Stimulated activated naive CD4-positive, alpha-beta T cell (primary cell): Measurements from ENCODE around the gene ASXL1.

Source experiments
- DNase-seq, 6 experiments: peaks; one replicate each; lab custom pipeline; 2025; lab: John Stamatoyannopoulos, UW

Gene ASXL1

GRCh38 chr20:32453467-32454163 lies 95.5 kb downstream of the ASXL1 start:
- DNase-seq: no peak

DNA sequence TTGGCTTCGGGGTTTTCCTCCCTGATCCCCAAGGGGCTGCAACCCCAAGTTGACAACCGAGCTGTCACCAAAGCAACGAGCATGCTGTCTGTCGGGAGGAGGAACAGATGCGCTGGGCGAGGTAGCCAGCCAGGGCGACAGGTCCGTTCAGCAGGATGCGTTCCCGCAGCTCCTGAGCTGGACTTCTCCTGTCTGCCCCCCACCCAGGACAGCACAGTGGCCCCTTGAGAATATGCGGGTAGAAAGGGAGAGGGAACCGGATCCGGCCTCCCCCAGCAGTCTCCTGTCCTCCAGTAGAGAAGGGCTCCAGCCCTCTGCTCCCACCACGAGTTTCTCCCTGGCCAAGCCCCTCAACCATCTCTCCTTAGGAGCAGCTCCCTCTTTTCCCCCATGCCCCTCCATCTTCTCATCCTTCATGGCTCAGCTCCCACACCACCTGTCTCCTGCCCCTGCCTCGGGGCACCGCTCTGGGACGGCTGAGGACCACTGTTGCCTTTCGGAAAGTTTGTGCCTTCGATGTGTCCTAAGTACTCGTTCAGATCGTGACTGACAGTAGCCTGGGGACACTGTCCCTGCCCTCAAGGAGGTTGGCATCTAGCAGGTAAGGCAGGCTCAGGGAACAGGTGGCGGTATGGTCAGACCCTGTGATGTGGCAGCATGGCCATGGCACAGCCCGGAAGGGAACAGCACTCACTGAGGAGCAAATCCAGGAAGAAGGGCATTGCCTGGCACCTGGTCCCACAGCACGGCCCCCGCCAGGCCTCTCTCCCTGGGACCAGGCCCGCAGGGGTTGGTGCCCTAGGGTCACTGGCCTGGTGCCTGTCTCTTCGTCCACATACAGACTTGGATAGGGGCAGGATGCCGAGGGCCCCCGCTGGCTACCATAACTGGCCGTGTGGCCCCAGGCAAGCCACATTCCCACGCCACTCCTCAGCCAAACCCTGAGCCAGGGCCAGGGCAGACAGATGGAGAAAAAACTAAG lies 96.3 kb downstream of the ASXL1 start:
- DNase-seq: no peak

DNA sequence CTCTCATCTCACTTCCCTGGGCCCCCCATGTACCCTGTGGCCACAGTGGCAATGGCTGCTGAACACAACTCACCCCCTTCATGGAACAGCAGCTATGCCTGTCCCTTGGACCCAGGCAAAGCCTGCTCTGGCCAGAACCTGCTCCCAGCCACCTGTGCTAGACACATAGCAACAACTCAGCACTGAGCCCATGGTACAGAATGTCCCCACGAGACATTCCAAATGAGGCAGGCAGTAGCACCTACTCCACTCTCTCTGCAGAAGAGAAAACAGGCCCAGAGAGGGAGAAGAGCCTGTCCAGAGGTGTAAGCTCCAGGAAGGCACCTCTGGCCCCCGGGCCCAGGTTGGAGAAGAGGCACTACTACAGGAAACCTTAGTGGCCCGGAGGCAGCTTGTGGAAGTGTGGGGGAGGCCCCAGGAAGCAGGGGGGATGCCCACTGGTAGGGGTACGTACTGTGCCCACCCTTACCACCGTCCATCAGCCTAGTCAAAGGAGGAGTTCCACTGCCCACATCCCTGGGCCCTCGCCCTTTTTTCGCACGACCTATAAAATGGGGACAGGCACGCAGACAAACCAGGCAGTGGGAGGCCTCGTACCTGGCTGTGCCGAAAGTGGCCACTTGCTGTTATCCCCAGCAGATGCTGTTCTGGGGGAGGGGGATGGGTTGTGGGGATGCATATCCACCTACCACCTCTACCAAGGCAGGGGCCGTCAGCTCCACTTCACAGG lies 97.2 kb downstream of the ASXL1 start:
- no peak for DNase-seq

DNA sequence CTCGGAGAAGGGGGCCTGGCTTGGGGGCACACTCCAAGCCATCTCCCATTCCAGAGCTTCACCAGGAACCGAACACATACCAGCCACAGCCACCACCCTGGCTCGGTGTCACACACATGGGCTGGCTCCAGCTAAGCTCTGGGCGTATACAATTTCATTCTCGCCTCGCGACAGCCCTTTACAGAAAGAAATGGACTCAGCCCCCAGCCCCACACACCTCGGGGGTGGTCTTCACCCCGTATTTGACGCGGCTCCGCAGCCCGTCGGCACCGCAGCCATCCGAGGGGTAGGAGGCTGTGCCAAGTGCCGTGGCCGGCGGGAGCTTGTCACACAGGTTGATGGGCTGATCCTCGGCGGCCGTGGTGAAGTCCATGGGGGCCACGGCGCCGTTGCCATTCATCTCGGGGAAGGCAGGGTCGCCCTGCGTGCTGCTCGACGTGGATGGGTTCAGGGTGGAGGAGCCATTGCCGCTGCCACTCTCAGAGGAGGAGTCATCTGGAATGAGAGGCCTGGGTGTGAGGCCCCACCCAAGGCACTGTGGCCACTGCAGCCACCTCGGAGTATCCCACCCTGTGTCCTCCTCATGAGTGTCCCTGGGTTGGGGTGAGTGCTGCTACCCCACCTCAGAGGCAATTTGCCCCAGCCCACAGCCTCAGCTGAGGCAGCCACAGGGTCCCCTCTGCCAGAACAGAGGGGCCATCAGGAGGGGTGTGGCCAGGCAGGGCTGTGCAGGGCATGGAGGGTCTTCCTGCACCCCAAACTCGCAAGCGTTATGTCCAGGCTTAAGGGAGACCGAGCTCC lies 98.0 kb downstream of the ASXL1 start:
- no peak for DNase-seq

DNA sequence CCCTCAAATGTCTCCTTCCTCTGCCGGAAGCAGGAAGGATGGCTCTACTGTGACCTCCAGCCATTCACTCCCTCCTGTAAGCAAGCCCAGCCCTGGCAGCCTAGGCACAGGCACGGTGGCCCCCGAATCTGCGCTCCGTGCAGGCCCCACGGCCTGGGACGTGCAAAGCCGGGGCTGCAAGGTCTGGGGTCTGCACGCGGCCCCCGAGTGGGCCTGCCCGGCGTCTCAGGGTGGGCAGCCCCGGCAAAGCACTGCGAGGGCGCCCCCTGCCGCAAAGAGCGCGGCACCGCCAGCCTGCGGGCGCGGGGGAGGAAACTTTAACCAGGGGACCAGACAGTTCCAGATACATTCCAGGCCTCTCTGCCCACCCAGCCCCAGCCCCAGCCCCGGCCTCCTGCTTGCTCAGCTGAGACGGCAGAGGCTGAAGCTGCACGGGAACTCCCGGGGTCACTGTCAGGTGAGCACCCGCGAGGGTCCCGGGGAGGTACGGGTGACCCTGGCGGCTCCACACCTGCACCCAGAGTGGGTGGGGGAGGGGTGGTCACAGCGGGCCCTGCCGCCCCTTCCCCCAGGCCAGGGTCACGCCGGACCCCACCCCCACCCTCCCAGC lies 98.8 kb downstream of the ASXL1 start:
- peak in 1 of 6 experiments; percentile 8 for DNase-seq

GRCh38 chr20:32457479-32457986 lies 99.4 kb downstream of the ASXL1 start:
- DNase-seq: no peak

DNA sequence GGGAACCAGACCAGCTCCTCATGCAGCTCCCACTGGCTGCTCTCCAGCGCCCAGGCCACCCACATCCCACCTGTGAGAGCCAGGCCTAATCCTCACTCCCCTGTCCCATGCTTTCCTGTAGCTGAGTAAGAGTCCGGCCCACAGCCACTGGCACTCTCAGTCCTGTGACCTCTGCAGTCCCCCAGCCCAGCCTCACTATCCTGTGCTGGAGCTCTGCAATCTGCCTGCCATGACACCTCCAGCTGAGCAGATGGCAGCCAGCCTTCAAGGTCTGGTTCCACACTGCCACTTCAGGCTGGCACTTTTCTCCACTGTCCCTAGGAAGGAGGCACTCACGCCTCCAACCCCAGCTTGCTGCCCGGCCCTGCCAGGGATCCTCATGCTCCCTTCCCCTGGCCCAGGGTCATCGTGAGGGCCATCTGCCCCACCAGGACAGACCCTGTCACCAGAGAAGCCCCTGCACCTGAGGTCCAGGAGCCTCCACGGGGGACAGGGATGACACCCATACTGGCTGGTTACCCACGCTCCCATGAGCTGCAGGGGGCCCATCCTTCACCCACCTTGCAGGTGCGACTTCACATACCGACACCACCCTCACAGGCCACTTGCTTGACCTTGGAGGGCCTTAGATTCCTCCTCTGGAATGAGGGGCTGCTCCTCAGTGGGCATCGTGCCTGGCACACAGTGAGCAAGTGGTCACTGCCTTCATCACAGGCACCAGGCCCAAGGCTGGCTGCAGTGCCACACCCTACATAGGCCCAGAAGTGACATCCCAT lies 100.1 kb downstream of the ASXL1 start:
- no peak for DNase-seq

- no peak for DNase-seq
Measured at GRCh38 chr20:32458837-32459220, 100.7 kb downstream of the ASXL1 start.

- DNase-seq: no peak
Measured at GRCh38 chr20:32460231-32460630, 102.1 kb downstream of the ASXL1 start.

DNA sequence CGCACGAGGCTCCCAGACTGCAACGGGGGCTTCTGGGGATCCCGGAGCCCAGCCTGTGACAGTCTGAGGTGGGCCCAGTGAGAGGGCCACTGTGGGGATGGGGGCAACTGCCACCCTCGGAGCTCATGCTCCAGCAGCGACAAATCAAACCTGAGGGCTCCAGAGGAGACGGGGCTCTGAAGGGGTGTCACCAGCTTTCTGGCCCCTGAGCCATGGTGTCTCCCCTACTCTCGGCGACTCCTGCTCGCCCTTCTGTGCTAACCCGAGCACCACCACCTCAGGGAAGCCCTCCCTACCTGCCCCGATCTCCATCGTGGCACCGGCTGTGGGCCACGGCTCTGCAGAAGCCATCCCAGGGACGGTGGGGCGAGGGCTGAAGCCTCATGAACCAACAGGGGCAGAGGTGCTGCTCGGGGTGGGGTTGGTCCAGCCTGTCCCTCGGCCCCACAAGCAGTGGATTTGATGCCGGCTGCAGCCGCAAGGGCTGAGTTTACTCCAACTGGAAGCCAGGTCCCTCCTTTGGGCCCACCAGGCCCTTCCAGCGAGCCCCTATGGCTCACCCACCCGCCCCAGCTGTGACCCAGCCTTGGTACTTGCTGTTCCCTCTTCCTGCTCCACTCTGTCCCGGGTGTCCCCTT lies 102.7 kb downstream of the ASXL1 start:
- no peak for DNase-seq

DNA sequence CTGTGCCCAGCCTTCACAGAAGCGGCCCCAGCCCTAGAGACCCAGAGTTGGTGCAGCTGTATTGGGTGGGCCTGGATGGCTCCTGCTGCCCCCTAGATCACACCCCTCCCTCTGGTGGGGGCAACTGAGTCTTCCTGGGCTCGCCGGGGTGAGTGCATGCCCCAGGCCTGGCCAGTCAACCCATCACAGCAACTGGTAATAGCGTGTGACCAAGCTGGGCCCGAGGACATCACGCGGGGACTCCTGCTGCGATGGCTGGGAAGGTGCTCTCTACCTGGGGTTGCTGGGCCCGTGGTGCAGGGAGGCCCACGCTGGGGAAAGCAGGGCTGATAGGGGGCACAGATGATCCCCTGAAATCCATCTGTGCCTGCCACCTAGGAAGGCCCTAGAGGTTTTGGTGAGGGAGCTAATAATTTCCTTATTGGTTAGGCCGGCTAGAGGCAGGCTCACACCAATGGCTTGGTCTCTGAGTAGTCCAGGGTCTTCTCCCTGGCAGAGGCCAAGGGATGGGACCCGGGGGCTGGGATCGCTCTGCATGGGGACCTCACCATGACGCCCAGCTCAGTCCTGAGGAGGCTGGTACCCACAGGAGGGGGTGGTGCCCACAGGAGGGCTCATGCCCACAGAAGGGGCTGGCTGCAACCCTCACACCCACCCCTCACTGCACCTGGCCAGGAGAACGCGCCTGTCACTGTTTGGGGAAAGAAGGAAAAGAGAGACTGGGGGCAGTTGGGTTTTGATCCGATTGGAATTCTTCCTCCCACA lies 103.9 kb downstream of the ASXL1 start:
- no peak for DNase-seq

DNA sequence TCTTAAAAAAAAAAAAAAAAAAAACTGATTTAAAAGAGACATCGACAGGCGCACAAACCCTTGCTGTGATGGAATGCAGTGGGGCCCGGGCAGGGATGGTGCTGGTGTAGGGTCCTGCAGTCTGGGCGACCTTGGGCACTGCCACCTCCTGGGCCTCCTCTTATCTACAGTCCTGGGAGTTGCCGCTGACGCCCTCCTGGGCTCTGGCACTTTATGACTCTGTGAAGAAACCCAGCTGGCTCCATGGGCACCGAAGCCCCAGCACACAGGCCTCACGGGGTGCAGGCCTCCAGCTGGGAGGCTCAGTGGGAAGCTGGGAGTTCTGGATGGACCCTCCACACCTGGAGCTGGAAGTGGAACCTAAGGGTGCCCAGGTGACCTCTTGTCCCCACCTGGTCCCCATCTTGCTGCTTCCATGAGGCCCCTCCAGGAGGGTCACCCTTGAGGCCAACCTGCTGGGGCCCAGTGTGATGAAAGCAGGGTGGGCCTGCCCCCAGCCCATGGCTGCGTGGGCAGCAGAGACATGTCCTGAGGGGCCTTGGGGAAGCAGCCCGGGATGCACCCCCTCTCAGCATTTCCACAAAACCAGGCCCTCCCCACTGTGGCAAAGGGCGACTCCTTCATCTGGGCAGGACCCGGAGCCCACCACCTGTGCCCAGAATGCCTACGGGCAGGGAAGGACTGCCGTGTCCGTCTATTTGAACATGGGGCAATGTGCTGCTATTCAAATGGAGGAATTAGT lies 104.9 kb downstream of the ASXL1 start:
- DNase-seq: no peak

DNA sequence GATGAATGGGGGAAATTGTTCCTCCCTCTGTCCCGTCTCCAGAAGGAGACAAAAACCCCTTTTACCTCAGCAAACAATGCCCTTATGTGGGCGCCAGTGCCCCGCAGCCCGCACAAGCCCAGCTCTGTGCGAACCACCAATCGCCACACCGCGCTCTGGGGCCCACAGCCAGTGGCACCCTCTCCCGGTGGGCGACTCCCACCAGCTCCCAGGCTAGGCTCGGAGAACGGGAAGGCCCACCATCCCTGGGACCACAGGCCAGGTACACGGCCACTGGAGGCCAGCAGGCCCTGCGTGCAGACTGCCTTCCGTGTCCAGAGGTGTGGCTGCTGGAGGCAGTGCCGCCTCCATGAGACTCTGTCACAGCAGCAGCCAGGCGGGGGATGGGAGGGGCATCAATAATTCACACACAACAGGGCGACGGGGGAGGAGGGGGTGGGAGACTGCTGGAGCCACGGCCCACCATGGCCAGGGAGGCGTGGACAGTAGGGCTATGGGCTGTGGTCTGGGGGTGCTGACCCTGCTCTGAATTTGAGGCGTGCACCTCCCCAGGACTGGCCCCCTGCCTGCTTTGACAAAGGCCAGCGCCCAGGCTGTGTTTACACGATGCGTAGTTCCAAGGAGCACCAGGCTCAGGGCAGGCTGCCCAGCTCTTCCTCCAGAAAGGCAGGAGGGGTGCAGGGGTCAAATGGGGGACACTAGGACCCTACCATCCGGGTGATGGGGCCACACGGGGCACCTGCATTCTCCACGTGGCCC lies 105.7 kb downstream of the ASXL1 start:
- DNase-seq: no peak

DNA sequence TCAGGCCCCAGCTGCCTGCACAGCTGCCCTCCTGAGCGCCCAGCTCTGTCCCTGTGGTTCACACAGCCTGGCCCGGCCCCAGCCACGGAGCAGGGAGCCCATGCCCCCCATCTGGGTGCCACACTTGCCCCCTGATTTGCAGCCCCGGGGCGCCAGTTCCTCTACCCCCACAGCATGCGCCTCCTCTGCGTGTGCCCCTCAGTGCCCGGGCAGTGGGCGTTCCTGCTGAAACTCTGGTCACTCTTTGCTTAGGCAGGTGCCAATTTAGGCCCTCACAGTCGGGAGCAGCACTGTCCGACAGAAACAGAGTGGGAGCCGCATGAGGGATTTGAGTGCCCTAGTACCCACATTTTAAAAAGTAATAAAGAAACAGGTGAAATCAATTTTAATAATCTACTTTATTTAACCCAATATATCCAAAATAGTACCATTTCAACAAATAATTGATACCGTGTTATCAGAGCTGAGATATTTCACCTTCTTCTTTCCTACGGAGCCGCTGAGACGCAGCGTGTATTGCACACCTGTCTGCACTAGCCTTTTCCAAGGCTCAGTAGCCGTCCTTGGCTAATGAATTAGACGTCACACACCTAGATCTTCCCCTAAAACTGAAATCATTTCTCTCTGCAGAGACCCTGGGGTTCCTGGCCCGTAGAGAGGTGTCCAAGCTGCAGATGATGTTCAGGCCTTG lies 106.4 kb downstream of the ASXL1 start:
- DNase-seq: no peak

DNA sequence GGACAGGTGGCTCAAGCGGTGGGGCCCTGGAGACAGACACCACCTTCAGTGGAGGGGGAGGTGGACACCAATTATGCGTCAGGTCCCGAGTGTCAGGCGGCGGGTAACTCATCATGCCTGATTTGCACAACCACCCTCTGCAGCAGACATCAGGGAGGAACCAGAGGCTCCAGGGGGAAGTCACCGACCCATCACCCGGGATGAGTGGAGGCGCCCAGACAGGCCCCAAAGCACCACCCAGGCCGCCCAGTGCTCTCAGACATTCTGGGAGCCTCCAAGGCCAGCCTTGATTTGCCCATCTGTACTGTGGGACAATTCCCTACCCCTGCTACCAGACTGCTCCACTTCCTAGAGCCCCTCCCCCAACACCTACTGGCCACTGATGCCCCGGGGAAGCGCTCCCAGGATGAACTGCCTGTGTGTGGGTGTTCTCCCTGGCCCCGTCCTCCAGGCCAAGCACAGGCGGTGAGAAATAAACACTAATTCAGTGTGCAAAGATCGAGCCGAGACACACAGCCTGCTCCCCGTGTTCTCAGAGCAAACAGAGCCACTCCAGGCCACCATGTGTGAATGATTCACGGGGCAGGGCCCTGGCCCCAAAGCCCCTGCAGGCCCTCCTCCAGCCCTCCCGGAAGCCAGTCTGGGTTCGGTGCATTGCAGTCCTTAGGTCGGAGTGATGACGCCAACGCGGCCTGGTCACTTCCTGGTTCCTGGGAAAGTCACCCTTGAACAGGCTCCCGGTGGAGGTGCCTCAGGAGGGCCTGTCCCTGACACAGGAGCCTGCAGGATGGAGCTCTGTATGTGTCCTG lies 107.2 kb downstream of the ASXL1 start:
- no peak for DNase-seq
